Effector memory CD4-positive, alpha-beta T cell (primary cell): ENCODE data around the gene DLX1.

Source experiments
- DNase-seq, 3 donors: peaks; one replicate each; pipeline ENCODE4 v3.0.0-alpha.2; 2020
- H3K27ac ChIP-seq: 2 replicates; pipeline ENCODE4 v1.7.0; 2013; ENCODE audit warnings: mild to moderate bottlenecking, low read length, moderate library complexity; ENCODE audit not compliant: insufficient read depth, poor library complexity, severe bottlenecking
- H3K27me3 ChIP-seq: replicated peaks from 2 replicates; pipeline ENCODE4 v1.7.0; 2013; ENCODE audit warnings: mild to moderate bottlenecking, low read length; ENCODE audit not compliant: insufficient read depth, control insufficient read depth, poor library complexity, severe bottlenecking
- H3K36me3 ChIP-seq: 2 replicates; pipeline ENCODE4 v1.7.0; 2013; ENCODE audit warnings: mild to moderate bottlenecking, low read length, moderate library complexity; ENCODE audit not compliant: control insufficient read depth, insufficient read depth
- H3K4me1 ChIP-seq: 2 replicates; pipeline ENCODE4 v1.7.0; 2013; ENCODE audit warnings: low read length, mild to moderate bottlenecking; ENCODE audit not compliant: control insufficient read depth, insufficient read depth, poor library complexity, severe bottlenecking
- H3K4me3 ChIP-seq: 2 replicates; pipeline ENCODE4 v1.7.0; 2013; ENCODE audit warnings: low read length, low read depth, mild to moderate bottlenecking; ENCODE audit not compliant: insufficient read depth, poor library complexity, severe bottlenecking
- H3K9me3 ChIP-seq: 2 replicates; pipeline ENCODE4 v1.7.0; 2013; ENCODE audit warnings: mild to moderate bottlenecking, low read length, moderate library complexity; ENCODE audit not compliant: control insufficient read depth

DLX1 gene

DNA sequence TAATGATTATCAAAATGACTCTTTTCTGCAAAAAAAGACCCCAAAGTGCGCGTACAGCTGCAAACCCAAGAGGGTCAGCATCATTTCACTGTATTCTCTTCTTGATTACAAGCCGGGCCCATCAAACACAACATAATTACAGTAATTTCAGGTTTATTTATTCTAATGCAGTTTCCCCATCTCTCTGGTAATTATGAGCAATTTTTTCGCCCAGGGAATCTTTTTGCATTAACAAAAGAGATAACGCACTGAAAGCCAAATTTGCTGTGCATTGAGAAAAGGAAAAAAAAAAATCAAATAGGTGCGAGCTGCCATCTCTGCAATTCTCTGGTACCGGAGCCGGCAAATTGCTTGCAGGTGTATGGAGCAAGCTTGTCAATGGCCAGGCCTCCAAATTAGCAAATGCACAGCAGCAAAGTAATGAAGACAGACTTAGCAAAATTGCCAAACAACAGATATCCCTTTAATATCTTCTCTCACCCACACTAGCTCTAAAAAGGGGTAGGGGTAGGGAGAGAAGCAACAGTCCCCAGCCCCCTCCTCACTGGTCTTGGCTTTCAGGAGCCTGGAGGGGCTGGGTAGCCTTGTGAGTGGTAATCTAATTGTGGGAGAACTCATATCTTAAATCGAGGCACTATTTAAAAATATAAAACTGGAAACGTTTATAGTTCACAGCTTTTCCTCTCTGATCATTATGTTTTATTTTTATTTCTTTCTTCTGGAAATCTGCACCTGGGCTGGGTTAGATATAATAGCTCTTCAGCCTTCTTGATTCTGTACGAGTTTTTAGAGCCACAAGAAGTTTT, 6.7 kb downstream of the DLX1 start:
- H3K9me3 ChIP-seq: no peaks in the 10 kb centered on the region
- H3K4me1 ChIP-seq: peaks cover 39% of the 10 kb centered on the region
- no peak overlapping the region for H3K4me3 ChIP-seq
- H3K27ac ChIP-seq: no peak overlapping the region
- H3K36me3 ChIP-seq: no peaks in the 10 kb centered on the region
- H3K27me3 ChIP-seq: peaks cover 99% of the 10 kb centered on the region
- no peak for DNase-seq

DNA sequence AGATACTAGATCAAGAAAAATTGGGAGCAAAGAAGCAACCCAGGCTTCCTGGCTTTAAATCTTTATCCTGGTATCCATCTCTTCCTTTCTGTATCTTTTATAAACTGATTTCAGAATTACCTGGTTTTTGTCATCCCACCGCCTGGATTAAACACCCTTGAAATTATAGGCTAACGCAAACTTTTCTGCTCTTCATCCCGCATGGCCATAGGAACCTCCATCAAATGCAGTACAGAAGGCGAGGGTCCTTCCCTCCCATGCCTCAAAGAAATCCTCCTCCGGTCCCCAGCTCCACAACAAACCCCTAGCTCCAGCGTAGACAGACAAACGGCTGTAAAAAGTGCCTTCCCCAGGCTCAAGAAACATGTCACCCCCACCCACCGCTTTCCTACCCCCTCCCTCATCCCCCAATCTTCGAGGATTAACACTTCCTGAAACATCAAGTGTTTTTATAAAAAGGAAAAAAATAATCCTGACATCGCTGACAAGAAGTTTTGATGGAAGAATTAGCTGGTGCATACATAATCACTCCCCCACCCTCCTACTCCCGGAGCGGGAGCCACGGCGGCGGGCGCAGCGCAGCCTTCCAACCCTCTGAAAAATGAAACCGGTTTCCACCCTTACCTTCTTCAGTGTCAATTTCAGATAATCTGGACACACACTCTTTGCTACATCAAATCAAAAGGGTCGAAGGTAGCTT, 7.6 kb downstream of the DLX1 start:
- Histone ChIP-seq H3K9me3 (no peaks in the 10 kb centered on the region), H3K27ac (no peak overlapping the region), H3K27me3 (peaks cover 99% of the 10 kb centered on the region), H3K4me3 (no peak overlapping the region), H3K4me1 (peaks cover 43% of the 10 kb centered on the region), H3K36me3 (no peaks in the 10 kb centered on the region)
- DNase-seq: no peak

DNA sequence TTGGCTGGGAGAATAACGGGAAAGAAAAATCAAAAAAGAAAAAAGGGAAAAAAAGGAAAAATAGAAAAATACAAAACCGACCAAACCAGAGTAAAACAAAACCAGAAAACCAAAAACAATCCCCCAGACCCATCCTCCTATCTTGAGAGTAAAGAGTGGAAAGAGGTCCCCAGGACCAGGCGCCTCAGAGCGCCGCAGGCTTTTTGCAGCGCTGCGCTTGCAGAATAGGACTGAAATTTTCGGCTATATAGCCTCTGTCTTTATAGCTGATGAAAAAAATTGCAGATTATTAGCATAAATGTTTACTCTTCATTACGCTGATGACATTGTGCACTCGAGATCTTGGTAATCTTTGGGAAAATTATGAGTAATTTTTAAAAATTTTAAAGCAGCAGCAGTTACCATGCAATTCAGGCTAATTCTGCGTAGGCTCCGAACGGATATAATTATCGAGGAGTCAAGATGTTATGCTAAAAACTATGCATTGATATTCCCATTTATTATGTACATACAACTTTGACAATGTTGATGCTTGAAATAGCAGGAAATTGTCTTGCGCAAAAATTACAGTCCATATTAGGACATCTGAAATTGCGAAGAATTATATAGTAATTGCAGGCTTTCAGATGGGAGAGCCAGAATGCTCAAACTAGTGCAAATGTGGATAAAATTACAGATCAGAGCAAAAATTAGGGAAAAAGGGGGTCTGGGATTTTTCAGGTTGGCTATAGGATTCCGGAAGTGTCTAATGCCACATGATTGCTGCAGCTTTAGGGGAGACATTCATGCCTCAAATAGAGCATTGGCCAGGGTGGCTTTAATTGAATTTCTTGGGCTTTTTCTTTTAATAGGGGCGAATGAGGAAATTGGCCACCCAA, 8.3 kb downstream of the DLX1 start:
- Histone ChIP-seq H3K36me3 (no peaks in the 10 kb centered on the region), H3K4me1 (peaks cover 41% of the 10 kb centered on the region), H3K27me3 (peaks cover 99% of the 10 kb centered on the region), H3K4me3 (no peak overlapping the region), H3K9me3 (no peaks in the 10 kb centered on the region), H3K27ac (no peak overlapping the region)
- DNase-seq: no peak

DNA sequence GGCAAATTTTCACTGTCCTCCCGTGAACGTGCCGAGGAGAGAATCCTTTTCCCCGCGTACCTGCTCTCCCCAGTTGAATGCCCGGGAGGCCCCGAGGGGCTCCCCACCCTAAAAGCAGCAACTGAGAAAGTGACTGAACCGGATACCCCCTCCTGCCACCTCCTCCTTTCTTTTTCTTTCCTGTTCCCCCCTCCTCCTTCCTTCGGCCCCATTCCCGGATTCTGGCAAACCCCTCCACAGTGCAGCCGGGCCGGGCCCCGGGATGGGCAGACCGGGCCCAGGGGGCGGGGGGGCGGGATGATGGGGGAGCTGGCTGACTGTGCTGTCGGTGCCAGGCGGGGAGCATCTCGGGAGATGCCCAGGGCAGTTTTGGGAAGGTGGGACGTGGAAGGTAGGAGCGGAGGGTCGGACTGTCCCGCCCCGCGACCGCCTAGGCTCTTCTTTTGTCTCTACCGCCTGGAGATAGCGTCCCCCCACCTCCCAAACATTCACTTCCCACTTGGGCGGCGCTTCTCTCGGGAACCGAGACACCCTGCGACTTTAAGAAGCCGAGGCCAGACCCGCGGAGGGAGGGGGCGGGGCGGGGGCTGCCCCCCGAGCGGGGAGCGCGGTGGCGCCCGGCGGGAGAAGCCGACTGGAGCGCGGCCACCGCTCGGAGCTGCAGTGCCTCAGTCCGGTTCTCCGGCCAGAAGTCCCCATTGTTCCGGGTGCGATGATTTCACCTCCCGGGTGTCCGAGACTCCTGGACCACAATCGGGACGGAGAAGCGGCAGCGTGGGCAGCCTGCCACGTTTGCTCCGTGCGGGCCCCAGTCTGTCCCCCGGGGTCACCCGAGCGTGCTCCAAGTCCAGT, 9.2 kb downstream of the DLX1 start:
- Histone ChIP-seq H3K4me1 (peaks cover 48% of the 10 kb centered on the region), H3K9me3 (no peaks in the 10 kb centered on the region), H3K4me3 (peak overlapping the region; percentile 49), H3K27ac (no peak overlapping the region), H3K27me3 (peaks cover 100% of the 10 kb centered on the region), H3K36me3 (no peaks in the 10 kb centered on the region)
- no peak for DNase-seq

DNA sequence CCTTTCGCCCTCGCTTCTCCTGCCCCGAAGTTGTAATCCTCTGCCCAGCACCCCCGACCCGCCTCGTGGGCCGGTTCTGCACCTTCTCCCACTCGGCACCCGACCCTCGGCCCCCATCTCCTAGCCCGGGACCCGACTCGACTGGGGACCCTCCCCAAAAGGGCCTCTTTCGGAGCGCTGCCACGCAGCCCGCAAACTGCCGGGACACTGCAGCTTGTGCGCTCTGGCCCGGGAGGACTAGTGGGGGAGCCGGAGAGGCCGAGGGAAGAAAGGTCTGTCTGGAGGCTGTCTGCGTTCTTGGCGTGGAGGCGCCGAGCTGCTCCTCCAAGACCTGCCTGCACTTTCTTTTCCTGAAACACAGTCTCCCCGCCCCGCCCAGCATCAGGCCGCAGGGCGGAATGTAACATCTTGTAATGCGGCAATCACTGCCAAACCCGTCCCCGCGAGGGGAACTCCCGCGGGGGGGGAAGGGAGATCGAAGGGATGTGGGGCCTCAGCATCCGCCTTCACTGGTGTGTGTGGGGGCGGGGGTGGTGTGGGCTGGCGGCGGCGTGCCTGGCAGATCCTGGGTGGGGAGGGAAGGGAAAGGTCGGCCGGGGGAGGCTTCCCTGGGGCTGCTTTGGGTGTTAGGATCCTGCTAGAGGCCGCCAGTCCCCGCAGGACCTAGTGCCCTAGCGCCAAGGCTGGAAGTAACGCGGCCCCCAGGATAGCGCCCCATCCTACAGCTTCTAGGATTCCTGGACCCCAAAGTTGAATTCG, 10.0 kb downstream of the DLX1 start:
- peak; percentile 66 to 68 (median 67) for DNase-seq
- no peaks in the 10 kb centered on the region for H3K9me3 ChIP-seq
- no peaks in the 10 kb centered on the region for H3K36me3 ChIP-seq
- H3K4me3 ChIP-seq: peak overlapping the region; percentile 49
- H3K27me3 ChIP-seq: peaks cover 100% of the 10 kb centered on the region
- no peak overlapping the region for H3K27ac ChIP-seq
- peaks cover 55% of the 10 kb centered on the region for H3K4me1 ChIP-seq

DNA sequence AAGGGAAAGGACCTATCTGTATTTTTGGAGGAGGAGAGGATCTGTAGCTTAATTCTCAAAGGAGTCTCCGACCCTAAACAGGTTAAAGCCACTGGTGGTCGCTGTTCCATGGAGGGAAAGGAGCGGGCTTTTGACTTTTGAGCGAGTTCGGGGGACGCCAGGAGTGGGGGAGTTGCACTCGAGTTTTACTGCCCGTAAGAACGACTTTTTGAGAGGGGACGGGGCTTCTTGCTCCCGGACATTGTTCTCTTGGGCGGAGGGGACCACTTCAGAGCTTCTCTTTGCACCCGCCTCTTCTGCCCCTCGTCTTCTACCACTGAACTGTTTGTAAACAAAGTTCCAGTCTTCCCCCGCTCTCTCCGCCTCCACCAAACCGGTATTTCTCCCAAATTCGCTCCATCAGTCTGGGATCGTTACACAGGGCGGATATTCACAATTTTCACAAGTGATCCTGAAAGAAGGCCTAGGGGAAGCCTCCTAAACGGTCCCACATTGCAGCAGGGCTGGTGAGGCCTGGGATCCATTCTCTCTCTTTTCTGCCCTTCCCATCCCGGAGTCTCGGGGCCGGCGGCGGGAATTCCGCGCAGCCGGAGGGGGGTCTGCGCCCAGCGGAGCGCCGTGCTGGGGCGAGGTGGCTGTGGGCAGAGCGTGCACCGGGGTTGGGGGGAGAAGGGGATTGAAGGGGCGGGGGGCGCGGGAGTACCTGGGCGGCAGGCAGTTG, 10.8 kb downstream of the DLX1 start:
- no peaks in the 10 kb centered on the region for H3K36me3 ChIP-seq
- H3K4me3 ChIP-seq: peak overlapping the region; percentile 49
- H3K27me3 ChIP-seq: peaks cover 100% of the 10 kb centered on the region
- H3K4me1 ChIP-seq: peaks cover 62% of the 10 kb centered on the region
- H3K27ac ChIP-seq: no peak overlapping the region
- DNase-seq: no peak
- no peaks in the 10 kb centered on the region for H3K9me3 ChIP-seq

DNA sequence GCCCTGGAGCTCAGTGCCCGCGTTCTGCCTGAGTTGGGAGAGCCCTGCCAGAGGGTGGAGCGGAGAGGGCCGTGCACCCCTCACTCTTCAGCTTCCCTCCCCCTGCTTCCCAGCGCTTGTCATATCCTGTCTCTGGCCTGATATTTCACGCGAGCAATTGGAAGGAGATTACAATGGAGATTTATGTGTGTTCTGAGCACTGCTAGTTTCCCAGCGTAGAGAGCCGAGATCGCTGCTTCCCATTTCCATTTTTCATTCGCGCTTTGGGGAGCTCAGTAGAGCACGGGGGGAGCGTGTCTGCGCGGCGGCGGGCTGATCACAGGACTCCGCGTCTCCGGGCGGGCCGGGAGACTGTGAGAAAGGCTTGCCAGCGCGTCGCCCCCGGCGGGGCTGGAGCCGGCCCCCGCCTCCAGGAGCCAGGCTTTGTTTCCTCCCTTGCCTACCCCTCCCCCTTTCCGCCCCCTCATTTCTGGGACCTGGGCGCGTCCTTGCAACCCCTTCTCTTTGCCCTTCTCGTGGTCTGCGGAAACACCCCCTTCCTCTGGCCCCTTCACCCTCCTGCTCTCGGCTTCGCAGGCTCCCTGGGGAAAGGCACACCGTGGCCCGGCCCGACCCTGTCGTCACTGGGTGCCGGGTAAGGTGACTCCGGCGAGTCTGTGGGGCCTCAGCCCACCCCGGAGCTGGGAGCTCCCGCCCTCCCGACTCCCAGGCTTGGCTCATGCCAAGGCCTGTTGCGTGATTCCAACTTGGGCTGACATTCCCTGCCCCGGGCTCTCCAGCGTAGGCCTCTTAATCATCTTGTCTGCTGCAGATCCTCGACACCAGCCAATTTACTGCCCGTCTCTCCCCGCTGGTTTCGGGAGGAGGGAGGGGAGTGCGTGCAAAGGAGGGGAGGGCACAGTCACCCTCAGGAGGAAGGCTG, 11.6 kb downstream of the DLX1 start:
- no peak for DNase-seq
- Histone ChIP-seq H3K4me3 (peak overlapping the region; percentile 2), H3K4me1 (peaks cover 71% of the 10 kb centered on the region), H3K27me3 (peaks cover 100% of the 10 kb centered on the region), H3K36me3 (no peaks in the 10 kb centered on the region), H3K27ac (no peak overlapping the region), H3K9me3 (no peaks in the 10 kb centered on the region)

DNA sequence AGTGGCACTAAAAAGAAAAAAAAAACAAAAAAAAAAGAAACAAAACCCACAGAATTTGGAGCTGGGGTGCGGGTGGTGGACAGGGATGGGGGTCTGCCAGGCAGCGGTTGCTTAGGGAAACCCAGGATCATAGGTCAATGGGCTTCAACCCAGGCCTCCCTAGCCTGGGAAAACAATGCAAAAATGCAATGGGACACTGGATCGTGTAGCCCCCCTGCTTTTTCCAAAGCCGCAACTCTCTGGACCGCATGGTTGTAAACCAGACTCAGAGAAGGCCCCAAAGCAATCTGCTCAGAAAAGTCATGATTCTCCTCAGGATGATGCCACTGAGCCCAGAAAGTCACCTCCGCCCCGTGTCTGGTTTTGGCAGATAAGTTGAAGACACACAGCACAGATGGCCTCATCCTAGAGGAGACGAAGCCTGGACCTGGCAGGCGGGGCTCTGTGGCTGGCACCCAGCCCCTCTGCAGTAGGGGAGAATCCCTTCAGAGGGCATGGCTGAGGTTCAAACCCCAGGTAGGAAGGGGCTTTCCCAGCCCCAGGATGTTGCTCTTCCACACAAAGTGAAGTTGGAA, 12.3 kb downstream of the DLX1 start:
- H3K27ac ChIP-seq: no peak overlapping the region

More for the DNA sequence above, 12.3 kb downstream of the DLX1 start:
- Histone ChIP-seq H3K4me3 (no peak overlapping the region), H3K36me3 (no peaks in the 10 kb centered on the region), H3K4me1 (peaks cover 78% of the 10 kb centered on the region), H3K9me3 (no peaks in the 10 kb centered on the region), H3K27me3 (peaks cover 100% of the 10 kb centered on the region)
- no peak for DNase-seq
